Epidermal melanocyte (primary cell): ENCODE results near the gene LY9.

Source experiments
- DNase-seq: peaks from one replicate; pipeline ENCODE4 v3.0.0; 2011; ENCODE audit warnings: low spot score; ENCODE audit not compliant: insufficient read length

The LY9 gene

GRCh38 chr1:160835751-160836150, 39.8 kb downstream of the LY9 start:
- no peak for DNase-seq

DNA sequence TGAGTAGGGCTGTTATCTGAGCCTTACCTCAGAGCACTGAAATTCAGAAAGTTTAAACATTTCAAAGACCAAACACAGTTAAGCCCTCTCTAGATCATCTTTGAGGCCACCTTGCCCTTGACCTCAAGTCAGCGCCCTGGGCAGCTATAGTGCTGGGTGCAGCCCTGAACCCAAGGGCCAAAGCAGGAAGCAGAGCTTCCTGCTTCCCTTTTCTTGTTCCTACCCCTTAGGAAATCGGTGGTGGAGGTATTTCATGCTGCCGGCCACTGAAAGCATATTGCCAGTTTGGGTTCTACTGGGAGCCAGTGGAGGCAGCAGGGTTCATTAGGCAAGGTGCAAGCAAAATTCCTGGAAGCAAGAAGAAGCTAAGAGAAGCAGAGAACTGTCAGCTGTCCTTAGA, 40.6 kb downstream of the LY9 start:
- no peak for DNase-seq

- DNase-seq: no peak
Observed at GRCh38 chr1:160836981-160837557, 41.1 kb downstream of the LY9 start.

DNA sequence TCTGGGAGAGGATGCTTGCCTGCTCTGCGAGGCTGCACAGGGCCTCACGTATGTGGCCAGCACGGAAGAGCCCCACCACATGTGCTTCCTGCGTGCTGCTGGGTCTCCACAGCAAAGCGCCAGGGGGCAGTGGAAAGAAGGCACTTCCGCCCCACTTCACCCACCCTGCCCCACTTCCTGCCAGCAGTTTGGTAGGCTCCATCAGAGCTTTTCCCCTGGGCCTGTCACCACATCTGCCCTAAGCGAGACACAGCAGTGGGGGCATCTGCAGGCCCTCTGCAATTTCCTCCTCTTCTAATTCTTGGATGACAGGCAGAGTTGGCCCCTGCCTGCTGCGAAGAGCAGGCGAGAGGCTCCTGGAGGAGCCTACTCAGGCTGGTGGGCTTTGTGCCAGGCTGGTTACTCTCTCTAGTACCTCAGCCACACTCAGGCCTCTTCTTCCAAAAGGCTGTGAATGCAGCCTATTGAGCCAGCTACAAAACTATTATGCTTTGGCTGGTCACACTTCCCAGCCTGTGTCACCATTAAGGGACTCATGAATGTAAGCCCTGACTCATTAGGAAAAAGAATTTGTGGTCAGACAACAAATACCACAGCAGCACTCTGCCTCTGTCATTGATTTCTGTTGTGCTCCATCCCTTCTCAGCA, 41.7 kb downstream of the LY9 start:
- DNase-seq: no peak

- no peak for DNase-seq
Observed at GRCh38 chr1:160838888-160839287, 42.9 kb downstream of the LY9 start.

DNA sequence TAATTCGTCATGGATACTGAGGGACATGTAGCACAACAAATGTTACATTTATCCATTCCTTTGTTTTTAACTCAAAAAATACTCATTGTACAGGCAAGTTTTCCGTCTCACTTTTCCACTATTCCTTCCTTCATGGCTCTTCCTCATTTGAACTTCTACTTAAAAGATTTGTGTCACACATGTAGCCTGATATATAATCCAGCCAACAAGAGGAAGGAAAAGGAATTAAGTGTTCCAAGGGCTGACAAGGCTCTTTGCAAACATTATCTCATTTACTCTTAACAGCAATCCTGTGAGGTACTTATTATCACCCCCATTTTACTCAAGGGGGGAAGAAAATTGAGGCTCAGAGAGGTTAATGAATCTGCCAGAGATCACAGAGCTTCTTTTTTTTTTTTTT, 43.8 kb downstream of the LY9 start:
- DNase-seq: no peak

GRCh38 chr1:160841079-160841478, 45.1 kb downstream of the LY9 start:
- no peak for DNase-seq

- no peak for DNase-seq
Observed at GRCh38 chr1:160844447-160845232, 48.7 kb downstream of the LY9 start.

DNA sequence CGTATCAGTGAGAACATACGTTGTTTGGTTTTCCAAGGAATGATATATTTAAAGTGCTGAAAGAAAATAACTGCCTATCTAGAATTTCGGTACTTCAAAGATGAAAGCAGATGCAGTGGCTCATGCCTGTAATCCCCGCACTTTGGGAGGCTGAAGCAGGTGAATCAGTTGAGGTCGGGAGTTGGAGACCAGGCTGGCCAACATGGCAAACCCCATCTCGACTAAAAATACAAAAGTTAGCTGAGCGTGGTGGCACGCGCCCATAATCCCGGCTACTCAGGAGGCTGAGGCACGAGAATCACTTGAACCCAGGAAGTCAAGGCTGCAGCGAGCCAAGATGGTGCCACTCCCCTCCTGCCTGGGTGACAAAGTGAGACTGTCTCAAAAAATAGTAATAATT, 50.3 kb downstream of the LY9 start:
- DNase-seq: no peak

- no peak for DNase-seq
Observed at GRCh38 chr1:160850541-160850940, 54.6 kb downstream of the LY9 start.

GRCh38 chr1:160850993-160851392, 55.0 kb downstream of the LY9 start:
- DNase-seq: no peak

GRCh38 chr1:160853014-160853413, 57.0 kb downstream of the LY9 start:
- DNase-seq: no peak

- no peak for DNase-seq
Observed at GRCh38 chr1:160853754-160854153, 57.8 kb downstream of the LY9 start.

- DNase-seq: no peak
Observed at GRCh38 chr1:160855181-160855981, 59.4 kb downstream of the LY9 start.

- DNase-seq: no peak
Observed at GRCh38 chr1:160858097-160858496, 62.1 kb downstream of the LY9 start.

DNA sequence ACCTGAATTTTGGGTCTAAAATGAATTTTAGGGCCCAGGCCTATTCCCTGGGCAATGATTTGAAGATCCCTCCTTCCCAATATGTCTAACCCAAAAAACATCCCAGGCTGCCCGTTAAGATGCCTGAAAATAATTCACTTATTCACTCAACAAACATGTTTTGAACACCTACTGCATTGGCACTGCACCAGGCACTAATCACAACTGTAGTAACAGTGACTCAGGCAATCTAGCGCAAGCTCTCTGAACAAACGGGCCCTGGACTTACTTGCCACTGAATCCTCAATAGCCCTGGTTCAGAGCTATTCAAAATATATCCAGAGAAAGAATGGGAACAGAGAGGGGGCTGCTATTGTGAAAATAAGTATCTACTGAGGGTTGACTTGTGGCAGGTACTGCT, 62.5 kb downstream of the LY9 start:
- no peak for DNase-seq

GRCh38 chr1:160859166-160859565, 63.2 kb downstream of the LY9 start:
- no peak for DNase-seq

GRCh38 chr1:160860840-160861505, 65.0 kb downstream of the LY9 start:
- no peak for DNase-seq

- no peak for DNase-seq
Observed at GRCh38 chr1:160862203-160863060, 66.5 kb downstream of the LY9 start, which contains the start of gene CD244. TSS of gene CD244 (minus strand) at chr1:160862887. CDS start at chr1:160862677, 210 bp downstream.

GRCh38 chr1:160863061-160863773, 67.2 kb downstream of the LY9 start:
- no peak for DNase-seq
